Spleen (tissue), 11 donors: ENCODE results near the gene MYBPHL. TPM values are rescaled to one million over a fixed set of nuclear protein-coding genes. Genes with fewer than 3 reads are reported as not detected.

ENCODE experiments used
- DNase-seq: peaks from one replicate; pipeline ENCODE4 v3.0.0-alpha.2; 2020
- H3K27ac ChIP-seq, 8 donors: fragments of 200-600 bp; sonication (generic) in 7 of 8; 1 replicate in 4 of 8; 2 replicates in 4 of 8; pipeline versions ENCODE4 v1.5.0 to v1.8.0; 2016 to 2021; ENCODE audit warnings: inconsistent platforms in 4 of 8, mild to moderate bottlenecking in 4 of 8, moderate library complexity in 1 of 8
- H3K27me3 ChIP-seq, 7 donors: fragments of 200-600 bp; sonication (generic) in 6 of 7; replicated peaks in 1 of 7; 1 replicate in 4 of 7; 2 replicates in 3 of 7; pipeline versions ENCODE4 v1.5.0 to v1.8.0; 2016 to 2021; ENCODE audit warnings: inconsistent platforms in 3 of 7, mild to moderate bottlenecking in 1 of 7
- H3K36me3 ChIP-seq, 6 donors: fragments of 200-600 bp; sonication (generic) in 5 of 6; 1 replicate in 4 of 6; 2 replicates in 2 of 6; pipeline versions ENCODE4 v1.5.0 to v1.8.0; 2016 to 2021; ENCODE audit warnings: inconsistent platforms in 2 of 6
- H3K4me1 ChIP-seq, 6 donors: fragments of 200-600 bp; sonication (generic) in 5 of 6; 1 replicate in 3 of 6; 2 replicates in 3 of 6; pipeline versions ENCODE4 v1.5.0 to v1.8.0; 2016 to 2021; ENCODE audit warnings: inconsistent platforms in 3 of 6
- H3K4me3 ChIP-seq, 8 donors: fragments of 200-600 bp; sonication (generic) in 7 of 8; 1 replicate in 4 of 8; 2 replicates in 4 of 8; pipeline versions ENCODE4 v1.5.0 to v1.8.0; 2016 to 2021; ENCODE audit warnings: inconsistent platforms in 4 of 8, mild to moderate bottlenecking in 4 of 8, moderate library complexity in 2 of 8
- H3K9me3 ChIP-seq, 8 donors: fragments of 200-600 bp; sonication (generic) in 7 of 8; 1 replicate in 4 of 8; 2 replicates in 4 of 8; pipeline versions ENCODE4 v1.5.0 to v1.8.0; 2016 to 2021; ENCODE audit warnings: inconsistent platforms in 4 of 8
- POLR2A ChIP-seq, 3 donors: fragments of 450-650 bp; IDR thresholded peaks; one replicate each; pipeline ENCODE4 v1.5.1; 2017; ENCODE audit warnings: antibody characterized with exemption in 3 of 3, mild to moderate bottlenecking in 1 of 3
- POLR2AphosphoS5 ChIP-seq, 3 donors: sonication (generic); formaldehyde crosslinking; IDR thresholded peaks; one replicate each; pipeline ENCODE4 v1.5.1; 2017; ENCODE audit warnings: antibody characterized with exemption in 3 of 3
- WGBS, 5 donors: extraction: QIAGEN DNeasy Blood & Tissue Kit in 3 of 5; methylation state at CpG; one replicate each; pipeline versions ENCODE4 v1.1.5 to v1.1.7; 2013 to 2018; 5-methylcytosine and 5-hydroxymethylcytosine counted together
- intact Hi-C: fragments of 100-400 bp; cut with DNase I; formaldehyde crosslinking; loops from one replicate; pipeline ENCODE4 v1.15.0; 2023; ENCODE audit warnings: low total_unique reads
- polyA plus RNA-seq, 3 donors: library from polyadenylated mRNA; stranded (reverse); fragments of 200-250 nt; gene quantifications; one replicate each; pipeline ENCODE4 v1.2.1, GENCODE V29; 2013
- total RNA-seq, 7 donors: library from RNA; depleted of rRNA in 3 of 7; stranded (reverse); fragments of >200 nt in 3 of 7; fragmentation: NEBNext Ultra II Directional in 4 of 7; extraction: Animal tissue kit (Norgen Biotek cat#: 25700) in 4 of 7; gene quantifications; one replicate each; pipeline versions ENCODE4 v1.1.0 to v1.2.1, GENCODE V29; 2016 to 2021
- TF ChIP-seq, protein P1 (sequence below), 11 experiments: fragments of 200-600 bp in 7 of 11; fragments of 450-650 bp in 4 of 11; sonication (generic) in 4 of 11; IDR thresholded peaks in 8 of 11; conservative IDR thresholded peaks in 3 of 11; 1 replicate in 7 of 11; 2 replicates in 4 of 11; pipeline versions ENCODE4 v1.4.0 to v1.8.0; 2016 to 2021; ENCODE audit warnings: antibody characterized with exemption in 11 of 11, inconsistent platforms in 4 of 11, mild to moderate bottlenecking in 1 of 11
- donor health status: healthy with polysubstance abuse.
- donor health status: DM: no; HTN: no; CAD: no; lungs with moderate emphysema.
- donor health status: DM: no; HTN: no; CAD: no.
- donor health status: Bipolar disorder and iron deficiency.
- donor health status: healthy.
- donor health status: DM: no; HTN: no; CAD: no.
- donor health status: DM: yes; HTN: yes; CAD: no.

Gene MYBPHL
- total and polyA plus RNA-seq, 10 donors, result not detected

DNA sequence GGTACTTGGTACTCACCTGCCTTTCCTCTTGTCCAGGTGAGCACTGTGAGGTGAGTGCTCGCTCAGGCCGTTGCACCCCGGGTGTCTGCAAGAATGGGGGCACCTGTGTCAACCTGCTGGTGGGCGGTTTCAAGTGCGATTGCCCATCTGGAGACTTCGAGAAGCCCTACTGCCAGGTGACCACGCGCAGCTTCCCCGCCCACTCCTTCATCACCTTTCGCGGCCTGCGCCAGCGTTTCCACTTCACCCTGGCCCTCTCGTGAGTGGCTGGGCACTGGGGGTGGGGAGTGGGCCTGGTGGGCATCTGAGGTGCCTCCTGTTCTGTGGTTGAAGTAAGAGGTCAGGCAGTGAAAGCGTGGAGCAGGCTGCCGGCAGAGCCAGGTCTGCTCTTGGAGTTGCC, 45.8 kb downstream of the MYBPHL start:
- TF ChIP-seq, protein P1, sequence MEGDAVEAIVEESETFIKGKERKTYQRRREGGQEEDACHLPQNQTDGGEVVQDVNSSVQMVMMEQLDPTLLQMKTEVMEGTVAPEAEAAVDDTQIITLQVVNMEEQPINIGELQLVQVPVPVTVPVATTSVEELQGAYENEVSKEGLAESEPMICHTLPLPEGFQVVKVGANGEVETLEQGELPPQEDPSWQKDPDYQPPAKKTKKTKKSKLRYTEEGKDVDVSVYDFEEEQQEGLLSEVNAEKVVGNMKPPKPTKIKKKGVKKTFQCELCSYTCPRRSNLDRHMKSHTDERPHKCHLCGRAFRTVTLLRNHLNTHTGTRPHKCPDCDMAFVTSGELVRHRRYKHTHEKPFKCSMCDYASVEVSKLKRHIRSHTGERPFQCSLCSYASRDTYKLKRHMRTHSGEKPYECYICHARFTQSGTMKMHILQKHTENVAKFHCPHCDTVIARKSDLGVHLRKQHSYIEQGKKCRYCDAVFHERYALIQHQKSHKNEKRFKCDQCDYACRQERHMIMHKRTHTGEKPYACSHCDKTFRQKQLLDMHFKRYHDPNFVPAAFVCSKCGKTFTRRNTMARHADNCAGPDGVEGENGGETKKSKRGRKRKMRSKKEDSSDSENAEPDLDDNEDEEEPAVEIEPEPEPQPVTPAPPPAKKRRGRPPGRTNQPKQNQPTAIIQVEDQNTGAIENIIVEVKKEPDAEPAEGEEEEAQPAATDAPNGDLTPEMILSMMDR (IDR thresholded peaks at IDR 0.05 in 8 of 11, conservative IDR thresholded peaks at IDR 0.05 in 3 of 11), result no peak
- TF ChIP-seq POLR2A (IDR thresholded peaks at IDR 0.05) (no peak), POLR2AphosphoS5 (IDR thresholded peaks at IDR 0.05) (no peak)
- H3K4me3 ChIP-seq, result no peak overlapping the region
- peaks cover 0 to 11% (median 7%) of the 10 kb centered on the region in 6 donors for H3K4me1 ChIP-seq
- H3K27ac ChIP-seq, result no peak overlapping the region
- WGBS, 5 donors, result 80 to 97% (median 88%) methylated on average over 9 to 16 of the region's 16 CpGs
- H3K36me3 ChIP-seq, result no peaks in the 10 kb centered on the region
- H3K27me3 ChIP-seq, result peaks cover 0 to 10% (median 0%) of the 10 kb centered on the region in 7 donors
- no peaks in the 10 kb centered on the region for H3K9me3 ChIP-seq
- no peak for DNase-seq
- intact Hi-C loops, result no loop called here

DNA sequence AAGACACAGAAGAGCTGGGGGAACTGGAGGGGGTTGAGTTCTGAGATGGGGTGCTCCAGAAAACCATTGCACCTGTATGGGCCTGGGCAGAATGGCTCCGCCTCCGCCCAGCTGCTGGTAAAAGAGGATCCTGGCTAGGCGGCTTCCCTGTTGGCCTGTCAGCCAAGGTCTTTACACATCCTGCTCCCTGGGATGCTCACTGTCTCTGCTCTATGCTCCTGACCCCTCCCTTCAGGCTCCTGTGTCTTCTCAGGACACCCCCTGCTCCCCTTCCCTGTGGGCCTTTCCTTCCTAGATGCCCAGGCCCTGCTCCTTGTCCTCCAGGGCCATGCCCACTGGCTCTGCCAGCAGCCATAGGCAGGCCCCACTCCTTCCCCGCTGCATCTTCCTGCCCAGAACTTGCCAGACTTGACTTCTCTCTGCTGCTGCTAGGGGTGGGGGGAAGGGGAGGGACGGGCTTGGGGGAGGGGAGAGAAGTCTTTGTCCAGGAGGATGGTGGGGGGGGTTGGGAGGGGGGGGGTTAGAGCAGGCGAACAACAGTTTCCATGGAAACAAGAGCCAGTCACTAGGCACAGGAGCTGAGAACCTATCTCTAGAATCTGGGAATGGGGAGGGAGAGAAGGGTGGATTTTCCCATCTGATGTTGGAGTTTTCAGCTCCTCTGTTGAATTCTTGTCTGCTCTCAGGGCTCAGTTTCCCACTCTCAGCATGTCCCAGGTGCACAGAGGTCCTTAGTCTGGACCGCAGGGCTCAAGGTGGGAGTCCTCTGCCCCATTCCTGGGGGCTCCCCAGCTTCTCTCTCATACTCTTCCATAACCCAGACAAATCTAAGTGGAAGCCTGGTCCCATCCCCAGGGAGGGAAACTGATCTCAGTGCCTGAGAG, 46.9 kb downstream of the MYBPHL start:
- 69 to 86% (median 78%) methylated on average over 7 of the region's 7 CpGs for WGBS, 5 donors
- intact Hi-C loops, result no loop called here

DNA sequence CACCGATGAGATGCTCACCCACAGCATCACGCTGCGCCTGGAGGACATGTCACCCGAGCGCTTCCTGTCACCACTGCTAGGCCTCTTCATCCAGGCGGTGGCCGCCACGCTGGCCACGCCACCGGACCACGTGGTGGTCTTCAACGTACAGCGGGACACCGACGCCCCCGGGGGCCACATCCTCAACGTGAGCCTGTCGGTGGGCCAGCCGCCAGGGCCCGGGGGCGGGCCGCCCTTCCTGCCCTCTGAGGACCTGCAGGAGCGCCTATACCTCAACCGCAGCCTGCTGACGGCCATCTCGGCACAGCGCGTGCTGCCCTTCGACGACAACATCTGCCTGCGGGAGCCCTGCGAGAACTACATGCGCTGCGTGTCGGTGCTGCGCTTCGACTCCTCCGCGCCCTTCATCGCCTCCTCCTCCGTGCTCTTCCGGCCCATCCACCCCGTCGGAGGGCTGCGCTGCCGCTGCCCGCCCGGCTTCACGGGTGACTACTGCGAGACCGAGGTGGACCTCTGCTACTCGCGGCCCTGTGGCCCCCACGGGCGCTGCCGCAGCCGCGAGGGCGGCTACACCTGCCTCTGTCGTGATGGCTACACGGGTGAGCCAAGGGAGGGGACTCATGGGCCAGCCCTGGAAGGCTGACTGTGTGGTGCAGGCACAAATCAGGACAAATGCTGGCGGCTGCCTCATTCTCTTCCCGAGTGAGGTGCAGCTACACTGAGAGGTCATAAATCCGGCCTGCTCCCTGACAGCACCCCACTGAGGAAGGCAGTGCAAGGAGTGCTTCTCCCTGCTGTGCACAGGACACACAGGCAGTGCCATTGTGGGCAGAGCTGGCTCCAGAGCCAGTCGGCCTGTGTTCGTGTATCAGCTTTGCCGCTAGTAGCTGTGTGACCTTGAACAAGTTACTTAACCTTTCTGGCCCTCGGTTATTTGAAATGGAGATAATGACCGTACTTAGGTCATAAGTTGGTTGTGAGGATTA, 48.0 kb downstream of the MYBPHL start:
- Histone ChIP-seq H3K27ac (no peak overlapping the region), H3K27me3 (peaks cover 0 to 17% (median 0%) of the 10 kb centered on the region in 7 donors), H3K4me3 (no peak overlapping the region), H3K4me1 (peaks cover 0 to 24% (median 14%) of the 10 kb centered on the region in 6 donors), H3K9me3 (no peaks in the 10 kb centered on the region), H3K36me3 (no peaks in the 10 kb centered on the region)
- TF ChIP-seq POLR2AphosphoS5 (IDR thresholded peaks at IDR 0.05) (no peak), POLR2A (IDR thresholded peaks at IDR 0.05) (no peak)
- TF ChIP-seq, protein P1 (IDR thresholded peaks at IDR 0.05 in 8 of 11, conservative IDR thresholded peaks at IDR 0.05 in 3 of 11), result no peak
- 92 to 95% (median 94%) methylated on average over 54 to 69 of the region's 69 CpGs for WGBS, 5 donors
- no peak for DNase-seq
- intact Hi-C loops, result no loop called here

More for the DNA sequence above, 46.9 kb downstream of the MYBPHL start:
- no peak overlapping the region for H3K4me3 ChIP-seq
- H3K9me3 ChIP-seq, result no peaks in the 10 kb centered on the region
- no peaks in the 10 kb centered on the region for H3K36me3 ChIP-seq
- no peak overlapping the region for H3K27ac ChIP-seq
- TF ChIP-seq, protein P1 (IDR thresholded peaks at IDR 0.05 in 8 of 11, conservative IDR thresholded peaks at IDR 0.05 in 3 of 11), result no peak
- TF ChIP-seq POLR2A (IDR thresholded peaks at IDR 0.05), result no peak
- no peak for TF ChIP-seq POLR2AphosphoS5 (IDR thresholded peaks at IDR 0.05)
- H3K27me3 ChIP-seq, result peaks cover 0 to 15% (median 0%) of the 10 kb centered on the region in 7 donors
- DNase-seq, result no peak
- H3K4me1 ChIP-seq, result peaks cover 0 to 16% (median 9%) of the 10 kb centered on the region in 6 donors
